Islet of Langerhans (tissue), 1 donor: ENCODE measurements around the gene LGALSL.
"Not testable (repeated sequence)": the region's sequence is repeated elsewhere in the genome, so short reads cannot be mapped to it uniquely, and the experiment has no call there.

Experiments
- FAIRE-seq: peaks from one replicate; lab custom pipeline; 2011; peaks lifted over from hg19 to GRCh38; lab: Jason Lieb, UNC

LGALSL gene

DNA sequence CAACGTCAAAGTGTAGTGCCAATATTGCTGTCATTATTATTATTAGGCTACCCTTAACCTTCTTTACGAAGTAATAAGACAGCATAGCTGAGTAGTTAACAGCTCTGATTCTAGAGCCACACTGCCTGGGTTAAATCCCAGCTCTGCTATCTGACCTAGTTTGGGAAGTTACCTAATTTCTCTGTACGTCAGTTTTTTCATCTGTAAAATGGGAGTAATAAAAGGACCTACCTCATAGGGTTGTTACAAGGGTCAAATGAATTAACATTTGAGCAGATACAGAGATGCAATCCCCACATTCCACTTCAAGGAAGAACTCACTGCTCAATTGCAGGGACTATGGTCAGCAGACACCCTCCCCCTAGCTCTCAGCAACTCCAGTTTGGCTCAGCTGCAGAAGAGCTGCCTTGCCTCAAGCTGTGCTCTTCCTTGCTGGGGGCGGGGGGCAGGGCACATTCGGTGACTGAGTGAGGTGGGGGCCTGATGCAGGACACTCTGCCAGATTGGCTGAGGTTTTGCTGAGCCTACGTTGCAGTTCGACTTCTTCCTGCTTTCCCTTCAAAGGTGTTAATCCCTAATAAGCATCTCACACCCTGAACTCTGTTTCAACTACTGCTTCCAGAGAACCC, 11.0 kb upstream of the LGALSL start:
- no peak for FAIRE-seq

DNA sequence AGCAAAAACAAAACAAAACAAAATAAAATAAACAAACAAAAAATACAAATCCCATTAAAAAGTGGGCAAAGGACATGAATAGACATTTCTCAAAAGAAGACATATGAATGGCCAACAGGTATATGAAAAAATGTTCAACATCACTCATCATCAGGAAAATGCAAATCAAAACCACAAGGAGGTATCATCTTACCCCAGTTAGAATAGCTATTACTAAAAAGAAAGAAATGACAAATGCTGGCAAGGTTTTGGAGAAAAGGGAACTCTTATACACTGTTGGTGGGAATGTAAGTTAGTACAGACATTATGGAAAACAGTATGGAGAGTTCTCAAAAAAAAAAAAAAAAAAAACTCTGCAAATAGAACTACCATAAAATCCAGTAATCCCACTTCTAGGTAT, 8.0 kb upstream of the LGALSL start:
- not testable (repeated sequence) for FAIRE-seq

DNA sequence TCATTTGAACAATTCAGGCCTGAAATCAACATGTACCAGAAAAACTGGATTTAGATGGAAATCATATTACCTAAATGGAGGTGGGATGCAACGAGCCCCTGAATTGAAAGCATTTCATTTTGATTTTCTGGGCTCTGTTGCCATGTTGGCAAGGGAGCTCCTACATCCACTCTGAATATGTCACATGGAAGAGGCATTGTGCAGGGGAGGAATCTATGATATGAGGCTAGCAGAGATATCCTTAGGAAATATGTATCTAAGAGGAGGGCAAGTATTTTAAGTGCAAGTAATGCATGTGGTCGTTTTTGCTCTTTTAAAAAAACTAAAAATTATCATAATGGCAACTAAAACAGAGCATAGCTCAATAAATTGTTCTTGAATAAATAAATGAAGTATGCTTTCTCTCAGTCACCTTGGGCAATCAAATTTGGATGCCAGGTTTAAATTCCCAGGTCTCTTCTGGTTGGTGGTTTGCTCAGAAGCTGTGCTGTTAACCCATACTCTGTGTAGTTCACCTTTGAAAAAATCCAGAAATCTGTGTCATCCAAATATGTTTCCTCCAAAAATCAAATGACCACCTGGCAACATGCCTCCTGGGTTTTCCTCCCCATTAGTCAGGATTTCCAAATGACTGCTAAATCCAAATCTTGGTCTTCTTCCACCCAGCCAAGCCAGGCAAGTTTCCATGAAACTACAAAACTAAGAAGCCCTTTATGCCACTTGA, 6.5 kb upstream of the LGALSL start:
- no peak for FAIRE-seq

DNA sequence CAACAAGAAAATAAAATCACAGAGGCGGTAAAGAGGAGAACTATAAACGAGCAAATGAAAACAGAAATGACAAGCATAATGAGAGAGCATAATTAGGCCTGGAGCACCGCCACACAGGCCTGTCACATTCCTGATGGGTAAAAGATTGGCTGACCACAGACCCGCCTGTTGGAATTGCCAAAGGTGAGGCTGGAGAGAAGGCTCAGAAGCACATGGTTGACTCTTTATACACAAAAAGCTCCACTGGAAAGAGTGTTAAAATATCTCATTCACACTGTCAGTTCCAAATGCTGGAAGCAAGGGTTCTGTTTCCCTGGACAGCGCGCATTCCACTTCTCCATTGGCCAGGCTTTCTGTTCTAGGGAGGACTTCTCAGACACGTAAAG, 5.9 kb upstream of the LGALSL start:
- FAIRE-seq = no peak

DNA sequence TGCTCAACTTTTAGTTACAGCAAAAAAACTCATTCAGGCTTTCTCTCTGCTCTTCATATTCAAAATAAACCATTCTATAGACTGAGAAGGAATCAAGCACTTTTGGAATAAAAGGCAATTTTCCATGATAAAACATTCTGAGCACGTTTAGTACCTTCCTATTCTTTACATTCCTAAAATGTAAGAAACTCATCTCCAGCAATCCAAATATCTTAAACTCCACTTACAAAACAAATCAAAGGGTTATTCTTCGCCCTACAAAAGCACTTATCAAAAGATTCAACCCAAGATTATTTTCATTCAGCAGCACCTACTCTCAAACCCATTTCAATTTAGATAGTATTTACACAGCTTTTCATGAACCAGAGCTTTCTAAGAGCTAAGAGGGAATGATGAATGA, 2.9 kb upstream of the LGALSL start:
- FAIRE-seq = no peak

DNA sequence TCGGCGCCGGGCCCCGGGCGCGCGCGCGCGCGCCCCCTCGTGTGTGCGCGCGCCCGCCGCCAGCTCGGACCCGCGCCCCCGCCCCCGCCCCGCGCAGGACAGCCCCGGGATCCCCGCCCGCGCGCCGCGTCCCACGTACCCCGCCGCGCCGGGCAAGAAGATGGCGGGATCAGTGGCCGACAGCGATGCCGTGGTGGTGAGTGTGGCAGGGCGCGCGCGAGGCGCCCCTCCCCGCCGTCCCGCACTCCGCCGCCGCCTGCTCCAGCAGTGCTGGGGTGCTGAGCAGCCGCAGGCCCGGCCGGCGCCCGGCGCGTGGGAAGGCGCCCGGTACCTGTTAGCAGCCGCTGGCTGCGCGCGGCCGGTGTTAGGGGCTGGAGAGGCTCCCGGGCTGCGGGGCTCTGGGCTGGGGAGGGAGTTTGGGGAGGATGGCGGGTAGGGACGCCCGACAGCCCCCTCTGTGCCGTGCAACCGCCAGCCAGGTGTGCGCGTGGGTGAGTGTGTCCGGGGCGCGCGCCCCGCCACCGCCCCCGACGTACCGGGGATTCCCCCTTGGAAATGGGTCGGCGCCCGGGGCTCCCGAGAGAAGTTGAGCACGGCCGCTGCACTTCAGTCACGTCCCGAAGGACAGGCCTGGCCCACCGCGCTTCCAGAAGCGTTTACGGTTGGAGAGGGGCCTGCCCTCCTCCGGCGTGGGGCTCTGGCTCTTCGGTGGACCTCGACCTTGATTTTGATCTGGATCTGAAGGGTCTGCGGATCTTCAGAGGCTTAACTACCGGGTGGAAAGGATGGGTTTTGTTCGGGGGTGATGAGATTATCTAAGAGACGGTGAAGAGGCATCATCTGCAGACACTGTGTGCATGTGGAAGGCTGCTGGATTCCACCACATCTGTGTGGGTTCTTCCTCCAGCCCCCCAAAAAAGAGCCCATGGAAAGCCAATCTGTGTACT, 697 bp downstream of the LGALSL start:
- FAIRE-seq = no peak

DNA sequence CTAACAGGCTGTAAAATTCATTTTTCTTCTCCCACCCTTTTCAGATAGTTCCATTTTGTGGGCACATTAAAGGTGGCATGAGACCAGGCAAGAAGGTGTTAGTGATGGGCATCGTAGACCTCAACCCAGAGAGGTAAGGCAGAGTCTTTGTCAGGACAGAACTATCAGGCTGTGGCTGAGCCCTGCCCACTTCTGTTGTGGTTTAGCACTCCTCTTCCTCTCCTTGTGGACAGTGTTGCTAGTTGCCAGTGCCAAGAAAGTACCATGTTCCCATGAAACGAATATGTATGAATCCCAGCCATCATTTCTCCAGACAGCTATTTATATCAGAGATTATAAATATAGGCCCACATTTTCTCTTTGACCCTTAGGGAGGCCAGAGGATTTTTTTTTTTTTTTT, 1.6 kb downstream of the LGALSL start:
- no peak for FAIRE-seq

DNA sequence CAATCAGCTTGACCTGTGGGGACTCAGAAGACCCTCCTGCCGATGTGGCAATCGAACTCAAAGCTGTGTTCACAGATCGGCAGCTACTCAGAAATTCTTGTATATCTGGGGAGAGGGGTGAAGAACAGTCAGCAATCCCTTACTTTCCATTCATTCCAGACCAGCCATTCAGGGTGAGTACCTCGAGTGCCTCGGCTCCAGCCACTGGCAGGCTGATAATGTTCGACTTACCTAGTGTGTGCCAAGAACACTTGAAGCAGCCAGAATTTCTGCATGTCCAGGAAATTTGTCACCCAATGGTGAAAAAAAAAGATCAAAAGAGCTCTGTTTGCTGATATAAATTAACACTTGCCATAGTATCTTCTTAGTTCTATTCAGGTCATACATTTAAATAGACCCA, 2.3 kb downstream of the LGALSL start:
- FAIRE-seq = no peak

DNA sequence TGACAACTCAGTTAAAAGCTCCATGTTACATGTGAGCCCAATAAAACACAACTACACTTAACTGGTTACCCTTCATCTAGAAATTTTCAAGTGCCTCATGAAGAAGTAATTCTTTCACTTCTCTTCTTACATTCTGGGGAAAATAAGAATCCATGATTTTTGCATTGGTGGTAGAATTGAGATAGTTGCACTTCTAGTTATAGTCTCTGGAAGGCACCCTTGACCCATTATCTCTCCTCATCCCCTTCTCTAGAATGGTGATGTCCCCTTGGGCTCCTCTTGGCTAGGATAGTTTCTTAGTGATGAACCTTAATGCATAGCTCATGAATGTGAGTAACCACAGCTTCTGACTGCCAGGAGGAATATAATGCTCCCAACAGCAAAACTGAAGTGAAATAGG, 3.6 kb downstream of the LGALSL start:
- no peak for FAIRE-seq

DNA sequence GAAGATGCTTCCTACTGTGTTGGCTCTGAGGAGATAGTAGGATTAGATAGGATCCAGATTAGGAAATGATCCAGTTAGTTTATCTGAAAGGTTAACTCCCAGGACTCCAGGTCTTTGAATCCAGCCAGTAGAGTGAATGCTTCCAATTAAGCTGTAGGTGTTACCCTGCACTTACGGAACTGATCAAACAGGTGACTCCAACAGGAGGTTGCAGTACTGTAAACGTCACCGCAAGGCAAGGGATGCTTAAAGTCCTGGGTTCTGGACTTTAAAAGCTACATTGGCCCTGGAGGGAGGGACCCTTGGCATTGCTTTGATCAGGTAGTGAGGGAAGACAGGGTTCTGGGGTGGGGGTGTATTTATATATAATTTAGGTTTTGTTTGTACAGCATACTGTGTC, 5.6 kb downstream of the LGALSL start:
- no peak for FAIRE-seq

DNA sequence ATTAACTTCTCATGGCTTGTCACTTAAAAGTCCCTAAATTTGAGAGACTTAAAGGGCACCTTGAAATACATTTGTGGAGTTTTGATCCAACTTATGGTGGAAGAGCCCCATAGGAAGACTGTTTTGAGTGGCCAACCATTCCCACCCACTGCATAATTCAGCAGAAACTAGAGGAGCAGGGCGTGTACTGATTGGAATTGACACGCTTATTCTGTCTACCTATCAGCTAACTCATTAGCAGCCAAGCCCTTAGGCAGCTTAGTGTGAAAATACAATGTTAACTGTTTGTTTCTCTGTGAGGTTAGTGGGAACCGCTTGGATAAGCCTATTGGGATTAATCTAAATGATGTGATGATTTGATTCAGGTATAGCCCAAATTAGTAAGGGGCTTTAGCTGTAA, 6.4 kb downstream of the LGALSL start:
- no peak for FAIRE-seq

DNA sequence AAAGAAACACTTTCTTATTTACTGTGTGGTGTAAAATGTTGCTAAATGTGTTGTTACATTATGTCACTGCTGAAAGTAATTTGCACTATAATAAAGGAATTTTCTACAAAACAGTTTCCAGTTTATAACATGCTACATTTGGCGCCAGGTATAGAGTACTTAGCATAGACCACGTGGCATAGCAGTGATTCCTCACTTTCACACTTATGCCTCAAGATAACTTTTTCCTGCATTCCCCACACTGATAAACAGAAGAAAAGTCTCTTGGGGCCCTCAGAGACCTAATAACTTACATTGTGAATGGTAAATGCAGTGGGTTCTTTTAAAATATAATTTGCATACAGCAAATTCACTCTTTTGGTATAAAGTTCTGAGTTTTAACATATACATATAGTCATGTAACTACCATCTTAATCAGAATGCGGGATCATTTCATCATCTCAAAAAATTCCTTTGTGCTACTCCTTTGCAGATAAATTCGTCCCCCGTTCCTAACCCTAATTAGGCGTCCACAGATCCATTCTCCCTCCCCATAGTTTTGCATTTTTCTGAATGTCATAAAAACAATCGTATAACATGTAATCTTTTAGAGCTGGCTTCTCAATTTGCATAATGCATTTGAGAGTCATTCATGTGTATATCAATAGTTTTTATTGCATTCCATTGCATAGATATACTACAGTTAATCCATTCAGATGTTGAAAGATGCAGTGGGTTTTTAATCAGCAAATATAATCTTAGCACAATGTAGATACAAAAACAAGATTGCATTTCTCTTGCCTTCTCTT, 7.5 kb downstream of the LGALSL start:
- no peak for FAIRE-seq

DNA sequence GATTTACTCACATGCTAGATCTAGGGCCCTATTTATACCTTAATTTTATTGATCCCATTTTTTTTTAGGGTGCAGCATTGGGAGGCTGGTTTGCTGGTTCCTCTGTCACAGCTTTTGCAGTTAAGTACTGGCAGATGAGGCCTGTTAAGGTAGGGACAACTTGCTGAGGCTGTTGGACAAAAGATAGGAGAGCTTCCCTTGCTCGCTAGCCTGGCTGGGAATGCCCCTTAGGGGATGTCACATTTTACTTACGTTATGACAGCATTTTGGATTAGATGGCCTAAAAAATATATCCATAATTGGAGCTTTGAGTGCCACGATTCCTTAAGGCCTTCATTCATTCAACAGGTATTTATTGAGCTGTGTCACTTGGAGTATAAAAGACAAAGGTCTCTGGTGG, 8.2 kb downstream of the LGALSL start:
- no peak for FAIRE-seq

DNA sequence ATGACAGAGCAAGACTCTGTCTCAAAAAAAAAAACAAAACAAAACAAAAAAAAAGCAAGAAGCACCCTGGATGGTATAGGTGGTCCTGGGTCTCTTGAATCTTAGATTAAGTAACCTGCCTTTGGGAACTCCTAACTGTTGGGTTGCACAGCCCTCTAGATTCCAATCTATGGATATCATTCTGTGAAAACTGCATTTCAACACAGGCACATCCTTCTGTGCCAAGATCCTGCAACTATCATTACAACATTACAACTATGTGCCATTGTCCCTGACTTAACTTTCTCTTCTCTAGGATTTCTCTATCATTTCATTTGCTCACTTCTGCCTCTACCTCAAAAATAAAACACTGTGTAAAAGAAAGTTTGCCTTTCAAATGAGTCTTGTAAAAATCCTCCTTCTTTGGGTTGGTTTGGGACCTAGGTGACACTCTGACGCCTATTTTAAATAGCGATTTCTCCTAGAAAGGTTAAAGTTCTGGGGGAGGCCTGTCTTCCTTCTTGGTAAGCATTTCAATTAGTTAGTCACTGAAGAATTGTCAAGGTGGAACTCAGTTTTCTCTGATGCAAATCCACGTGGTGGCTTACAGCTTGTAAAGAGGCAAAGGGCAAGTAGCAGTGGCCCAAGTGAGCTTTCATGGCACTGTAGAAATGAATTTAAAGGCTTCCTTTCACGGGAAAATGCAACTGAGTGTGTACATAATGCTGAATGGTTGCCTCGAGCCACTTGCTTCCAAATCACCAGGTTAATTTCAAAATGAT, 9.2 kb downstream of the LGALSL start:
- FAIRE-seq = no peak

DNA sequence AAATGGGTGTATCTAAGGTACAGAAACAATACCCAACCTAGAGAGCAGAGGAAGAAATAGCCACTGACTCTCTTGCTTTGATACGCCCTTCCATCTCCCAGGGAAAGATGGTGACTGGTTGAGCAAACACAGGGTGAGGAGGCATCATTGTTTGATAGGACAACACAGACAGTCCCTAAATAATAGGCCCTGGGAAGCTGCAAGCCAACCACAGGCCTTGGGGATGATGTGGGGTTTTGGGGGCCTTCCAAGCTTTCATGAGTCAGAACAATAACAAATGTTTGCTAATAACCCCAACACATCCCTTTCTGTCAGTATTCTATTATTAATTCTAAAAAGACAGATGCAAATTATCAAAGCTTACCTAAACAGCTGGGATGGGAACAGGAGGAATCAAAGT, 9.8 kb downstream of the LGALSL start:
- no peak for FAIRE-seq

DNA sequence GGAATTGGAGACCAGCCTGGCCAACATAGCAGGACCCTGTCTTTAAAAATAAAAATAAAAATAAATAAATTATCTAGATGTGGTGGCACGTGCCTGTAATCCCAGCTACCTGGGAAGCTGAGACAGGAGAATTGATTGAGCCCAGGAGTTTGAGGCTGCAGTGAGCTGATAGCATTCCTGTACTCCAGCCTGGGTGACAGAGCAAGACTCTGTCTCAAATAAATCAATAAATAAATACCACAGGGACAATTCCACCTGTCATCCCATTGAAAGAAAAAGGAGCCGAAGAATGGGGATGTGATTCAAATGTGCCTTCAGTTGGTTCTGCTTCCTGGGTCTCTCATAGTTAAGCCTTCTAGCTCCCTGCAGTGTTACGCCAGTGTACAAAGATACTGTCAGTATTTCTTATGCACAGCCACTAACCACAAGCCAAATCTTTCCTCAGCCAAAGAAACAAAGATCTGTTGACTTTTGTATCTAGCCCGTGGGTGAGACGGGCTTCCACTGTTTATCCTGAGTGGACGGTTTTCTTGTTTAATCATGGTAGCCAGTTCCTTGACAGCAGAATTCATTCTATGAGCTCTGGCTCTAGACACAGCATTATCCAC, 12.6 kb downstream of the LGALSL start:
- FAIRE-seq = no peak

DNA sequence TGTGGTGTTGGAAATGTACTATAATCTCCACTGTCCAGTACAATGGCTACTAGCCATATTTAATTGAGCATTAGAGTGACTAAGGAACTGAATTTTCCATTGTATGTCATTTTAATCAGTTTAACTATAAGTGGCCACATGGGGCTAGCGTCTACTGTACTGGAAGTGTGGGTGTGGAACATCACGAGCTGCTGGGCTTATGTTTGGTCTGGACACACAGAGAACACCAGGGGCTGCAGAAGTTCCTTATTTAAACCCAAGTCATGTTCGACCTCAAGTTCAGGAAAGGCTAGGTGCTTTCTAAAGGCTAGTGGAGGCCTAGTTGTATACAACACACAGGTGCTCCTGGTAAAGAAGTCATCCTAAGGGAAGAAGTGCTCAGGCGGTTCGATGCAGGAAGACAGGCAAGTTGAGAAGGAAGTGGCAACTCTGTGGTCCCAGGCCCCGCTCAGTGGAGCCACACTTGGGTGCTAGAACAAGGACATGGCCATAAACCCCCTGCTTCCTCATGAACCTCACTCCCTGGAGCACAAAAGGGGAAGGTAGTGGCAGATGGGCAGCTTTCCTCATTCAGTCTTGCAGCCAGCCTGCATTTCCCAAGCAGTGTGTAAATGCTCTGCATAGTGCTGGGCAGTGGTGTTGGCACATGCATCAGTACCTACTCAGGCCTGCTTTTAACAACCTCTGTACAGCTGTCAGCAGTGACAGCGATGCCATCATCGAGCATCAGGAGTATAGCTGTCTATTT, 13.3 kb downstream of the LGALSL start:
- no peak for FAIRE-seq

DNA sequence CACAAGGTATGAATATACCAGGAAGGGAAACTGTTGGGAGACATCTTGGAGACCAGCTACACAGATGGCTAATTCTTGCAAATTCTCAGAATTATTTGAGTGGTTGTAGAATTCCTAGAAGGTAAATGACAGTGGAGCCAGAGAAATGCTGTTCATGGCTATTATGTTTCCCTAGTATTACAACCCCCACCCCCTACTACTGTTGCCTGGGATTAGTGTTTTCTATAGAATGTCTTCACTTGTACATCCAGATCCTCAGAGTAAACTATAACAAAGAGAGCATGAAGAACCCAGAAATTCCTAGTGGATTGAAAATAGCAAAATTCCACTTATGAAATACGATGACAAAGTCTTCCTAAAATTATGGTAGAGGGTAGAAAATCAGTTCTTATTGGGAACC, 15.3 kb downstream of the LGALSL start:
- no peak for FAIRE-seq

DNA sequence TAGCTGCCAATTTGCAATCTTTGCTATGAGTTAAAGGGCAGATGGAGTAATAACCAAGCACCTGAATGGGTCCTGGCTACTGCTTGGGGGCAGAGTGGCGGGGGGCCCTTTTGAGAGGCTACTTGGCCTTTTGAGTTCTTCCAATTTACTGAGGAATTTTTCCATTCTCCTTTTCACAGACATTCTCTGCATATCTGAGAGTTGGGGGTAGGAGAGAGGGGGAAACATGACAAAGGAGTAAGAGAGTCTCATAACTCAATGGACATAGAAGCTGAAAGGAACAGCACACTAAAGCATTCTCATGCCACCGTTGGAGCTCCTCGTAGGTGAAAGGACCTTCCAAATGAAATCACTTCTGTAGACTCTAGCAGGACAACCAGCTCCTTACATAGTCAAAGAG, 16.1 kb downstream of the LGALSL start:
- FAIRE-seq = no peak

DNA sequence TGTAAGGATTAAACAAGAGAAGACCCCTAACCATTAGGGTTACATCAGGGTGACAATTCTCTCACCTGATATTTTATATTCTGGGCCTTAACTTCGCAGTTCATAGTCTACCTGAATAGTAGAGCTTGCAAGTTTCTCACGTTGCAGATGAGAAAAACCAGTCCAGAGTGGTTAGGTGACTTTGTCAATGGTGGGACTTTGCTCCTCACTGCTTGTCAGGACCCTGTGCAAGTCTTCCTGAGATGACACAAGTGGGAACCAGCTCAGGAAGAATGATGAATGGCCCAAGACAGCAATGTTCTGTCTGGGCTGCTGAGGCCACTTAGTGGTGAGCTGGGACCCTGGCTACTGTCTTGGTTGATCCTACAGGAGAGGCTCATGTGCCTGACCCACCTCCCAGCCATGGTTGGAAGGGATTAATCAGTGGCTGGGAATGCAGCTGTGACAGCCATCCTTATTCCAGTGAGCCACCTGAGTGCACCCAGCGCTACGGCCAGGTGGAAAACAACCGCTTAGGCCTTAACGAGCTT, 16.9 kb downstream of the LGALSL start:
- FAIRE-seq = no peak
